H1 (cell line): ENCODE data around the gene CRTC3. TPM values are rescaled to one million over a fixed set of nuclear protein-coding genes. Genes with fewer than 3 reads are reported as not detected.

ENCODE experiments used
- CTCF ChIA-PET: fragments of 300-600 bp; sonication (Branson Sonifier 250); formaldehyde crosslinking; loops from one replicate; lab custom pipeline; 2021; ENCODE audit not compliant: partially characterized antibody; lab: Charles Lee
- POLR2A ChIA-PET: fragments of 300-600 bp; sonication (Branson Sonifier 250); formaldehyde crosslinking; loops from one replicate; lab custom pipeline; 2021; ENCODE audit warnings: inconsistent platforms; ENCODE audit not compliant: partially characterized antibody; lab: Charles Lee
- DNase-seq, 2 experiments: peaks; one replicate each; pipeline versions ENCODE4 v3.0.0 to v3.0.0-alpha.2; 2010 to 2022; ENCODE audit warnings: low spot score in 2 of 2, low read depth in 1 of 2, mixed read lengths in 1 of 2
- FAIRE-seq: peaks from 2 replicates; lab custom pipeline; 2011; peaks lifted over from hg19 to GRCh38; lab: Jason Lieb, UNC
- H2AFZ ChIP-seq: 2 replicates; pipeline ENCODE4 v1.8.1; 2012; ENCODE audit warnings: low read length, inconsistent platforms
- H2AK5ac ChIP-seq: 2 replicates; pipeline ENCODE4 v1.6.1; 2013; ENCODE audit warnings: low read depth, low read length
- H2BK120ac ChIP-seq: replicated peaks from 2 replicates; pipeline ENCODE3; 2013; ENCODE audit warnings: low read depth, low read length, inconsistent platforms
- H2BK12ac ChIP-seq: 2 replicates; pipeline ENCODE4 v1.6.1; 2013; ENCODE audit warnings: low read depth, low read length
- H2BK15ac ChIP-seq: 2 replicates; pipeline ENCODE4 v1.6.1; 2013; ENCODE audit warnings: low read length
- H2BK20ac ChIP-seq: 2 replicates; pipeline ENCODE4 v1.6.1; 2013; ENCODE audit warnings: low read length
- H2BK5ac ChIP-seq: 2 replicates; pipeline ENCODE4 v1.6.1; 2013; ENCODE audit warnings: low read depth, low read length
- H3K14ac ChIP-seq: 2 replicates; pipeline ENCODE4 v1.6.1; 2013; ENCODE audit warnings: inconsistent platforms; ENCODE audit not compliant: insufficient read length
- H3K18ac ChIP-seq: 2 replicates; pipeline ENCODE4 v1.6.1; 2013; ENCODE audit warnings: low read length; ENCODE audit errors: extremely low read depth
- H3K23ac ChIP-seq: 2 replicates; pipeline ENCODE4 v1.6.1; 2013; ENCODE audit warnings: inconsistent platforms; ENCODE audit not compliant: insufficient read length
- H3K23me2 ChIP-seq: 2 replicates; pipeline ENCODE4 v1.6.1; 2013; ENCODE audit warnings: low read depth, low read length
- H3K27ac ChIP-seq: 2 replicates; pipeline ENCODE4 v1.6.1; 2011; ENCODE audit warnings: low read depth, low read length, inconsistent platforms
- H3K27me3 ChIP-seq, 4 experiments: replicated peaks in 1 of 4; 1 replicate in 1 of 4; 2 replicates in 3 of 4; pipeline versions ENCODE4 v1.6.1 to v1.8.1; 2011 to 2013; ENCODE audit warnings: low read length in 3 of 4, mild to moderate bottlenecking in 3 of 4, inconsistent platforms in 2 of 4, mixed read lengths in 2 of 4, moderate library complexity in 1 of 4; ENCODE audit not compliant: control insufficient read depth in 3 of 4, insufficient read depth in 3 of 4; ENCODE audit errors: extremely low read depth in 1 of 4
- H3K36me3 ChIP-seq, 4 experiments: 2 replicates each; pipeline versions ENCODE4 v1.6.1 to v1.8.1; 2011 to 2013; ENCODE audit warnings: mild to moderate bottlenecking in 4 of 4, low read length in 3 of 4, moderate library complexity in 2 of 4, control low read depth in 1 of 4, inconsistent platforms in 1 of 4; ENCODE audit not compliant: insufficient read depth in 4 of 4, control insufficient read depth in 2 of 4
- H3K4ac ChIP-seq: replicated peaks from 2 replicates; pipeline ENCODE3; 2013; ENCODE audit warnings: low read length, low read depth, mixed read lengths, inconsistent platforms; ENCODE audit not compliant: insufficient read length
- H3K4me1 ChIP-seq, 4 experiments: replicated peaks in 1 of 4; 1 replicate in 1 of 4; 2 replicates in 3 of 4; pipeline versions ENCODE4 v1.6.1 to v1.8.1; 2011 to 2013; ENCODE audit warnings: low read length in 3 of 4, inconsistent platforms in 2 of 4, mixed read lengths in 1 of 4; ENCODE audit not compliant: insufficient read depth in 4 of 4, control insufficient read depth in 3 of 4
- H3K4me2 ChIP-seq, 2 experiments: 2 replicates each; pipeline versions ENCODE4 v1.6.1 to v1.8.1; 2011 to 2013; ENCODE audit warnings: low read depth in 2 of 2, low read length in 2 of 2, control low read depth in 1 of 2, inconsistent platforms in 1 of 2, mild to moderate bottlenecking in 1 of 2; ENCODE audit not compliant: insufficient read depth in 1 of 2
- H3K4me3 ChIP-seq, 4 experiments: fragments of 200-600, 300-600 bp in 1 of 4; sonication (generic), shearing (Covaris generic), sonication (Bioruptor Twin) in 1 of 4; 2 replicates each; pipeline versions ENCODE4 v1.5.1 to v1.8.1; 2011 to 2016; ENCODE audit warnings: low read length in 4 of 4, low read depth in 3 of 4, control low read depth in 2 of 4, inconsistent platforms in 2 of 4, mild to moderate bottlenecking in 2 of 4, mixed read lengths in 1 of 4, moderate library complexity in 1 of 4; ENCODE audit not compliant: insufficient read depth in 2 of 4; ENCODE audit errors: extremely low read depth in 1 of 4
- H3K56ac ChIP-seq: replicated peaks from 2 replicates; pipeline ENCODE3; 2013; ENCODE audit warnings: low read depth, mild to moderate bottlenecking, mixed read lengths, low read length, inconsistent platforms; ENCODE audit not compliant: insufficient read length
- H3K79me1 ChIP-seq: 2 replicates; pipeline ENCODE4 v1.6.1; 2013; ENCODE audit warnings: low read depth, low read length, control low read depth
- H3K79me2 ChIP-seq, 2 experiments: 2 replicates each; pipeline versions ENCODE4 v1.6.1 to v1.8.1; 2012 to 2013; ENCODE audit warnings: low read length in 2 of 2, mild to moderate bottlenecking in 2 of 2, inconsistent platforms in 1 of 2; ENCODE audit not compliant: insufficient read depth in 2 of 2, control insufficient read depth in 1 of 2
- H3K9ac ChIP-seq, 4 experiments: replicated peaks in 1 of 4; 1 replicate in 1 of 4; 2 replicates in 3 of 4; pipeline versions ENCODE4 v1.6.1 to v1.8.1; 2011 to 2013; ENCODE audit warnings: low read depth in 3 of 4, low read length in 3 of 4, control low read depth in 2 of 4, mild to moderate bottlenecking in 2 of 4, moderate library complexity in 2 of 4, inconsistent platforms in 1 of 4; ENCODE audit errors: extremely low read depth in 1 of 4
- H3K9me3 ChIP-seq, 2 experiments: 2 replicates each; pipeline versions ENCODE4 v1.6.1 to v1.8.1; 2012 to 2013; ENCODE audit warnings: mild to moderate bottlenecking in 2 of 2, moderate library complexity in 2 of 2, control low read depth in 1 of 2, inconsistent platforms in 1 of 2, low read depth in 1 of 2, low read length in 1 of 2, mixed read lengths in 1 of 2; ENCODE audit not compliant: insufficient read depth in 2 of 2
- H4K20me1 ChIP-seq, 2 experiments: replicated peaks in 1 of 2; 2 replicates each; pipeline versions ENCODE3 to v1.8.1; 2011 to 2013; ENCODE audit warnings: inconsistent platforms in 2 of 2, low read length in 2 of 2, mild to moderate bottlenecking in 1 of 2; ENCODE audit not compliant: insufficient read depth in 2 of 2, control insufficient read depth in 1 of 2
- H4K5ac ChIP-seq: 2 replicates; pipeline ENCODE4 v1.6.1; 2013; ENCODE audit warnings: low read length, low read depth, mixed read lengths, inconsistent platforms; ENCODE audit not compliant: insufficient read length
- H4K8ac ChIP-seq: 2 replicates; pipeline ENCODE4 v1.8.0; 2013; ENCODE audit warnings: mild to moderate bottlenecking, moderate library complexity, low read length, inconsistent platforms; ENCODE audit not compliant: insufficient read depth; ENCODE audit errors: extremely low read depth
- H4K91ac ChIP-seq: replicated peaks from 2 replicates; pipeline ENCODE3; 2013; ENCODE audit warnings: low read length, mixed read lengths, inconsistent platforms; ENCODE audit not compliant: insufficient read length
- ASH2L ChIP-seq: fragments of 200-600, 300-600 bp; sonication (generic); IDR thresholded peaks from one replicate; pipeline ENCODE4 v1.7.1; 2017; ENCODE audit warnings: low read length
- CREB1 ChIP-seq: IDR thresholded peaks from 2 replicates; pipeline ENCODE4 v1.6.1; 2012; ENCODE audit warnings: inconsistent platforms
- CTBP2 ChIP-seq: IDR thresholded peaks from 2 replicates; pipeline ENCODE4 v1.7.0; 2011; ENCODE audit warnings: borderline replicate concordance, mild to moderate bottlenecking, moderate library complexity, mixed read lengths, low read length; ENCODE audit not compliant: insufficient read depth, insufficient read length
- HDAC6 ChIP-seq: IDR thresholded peaks from one replicate; pipeline ENCODE4 v1.7.1; 2012; ENCODE audit warnings: low read depth, mild to moderate bottlenecking, inconsistent platforms, low read length, moderate library complexity
- KDM5A ChIP-seq: fragments of 200-600 bp; IDR thresholded peaks from 2 replicates; pipeline ENCODE4 v1.7.1; 2012; ENCODE audit warnings: mild to moderate bottlenecking, low read length, inconsistent platforms, mixed read lengths
- MAX ChIP-seq: IDR thresholded peaks from 2 replicates; pipeline ENCODE4 v1.6.1; 2012; ENCODE audit warnings: inconsistent platforms
- POLR2A ChIP-seq, 2 experiments: IDR thresholded peaks; 1 replicate in 1 of 2; 2 replicates in 1 of 2; pipeline ENCODE4 v1.6.1; 2011; ENCODE audit warnings: low read depth in 2 of 2, low read length in 2 of 2, mild to moderate bottlenecking in 2 of 2; ENCODE audit errors: control extremely low read depth in 1 of 2
- RAD21 ChIP-seq, 2 experiments: IDR thresholded peaks in 1 of 2; conservative IDR thresholded peaks in 1 of 2; 2 replicates each; pipeline ENCODE4 v1.6.1; 2011; ENCODE audit warnings: low read depth in 2 of 2, low read length in 2 of 2, improper control_type of control experiment in 1 of 2, inconsistent platforms in 1 of 2, mild to moderate bottlenecking in 1 of 2, moderate library complexity in 1 of 2
- RBBP5 ChIP-seq: IDR thresholded peaks from 2 replicates; pipeline ENCODE4 v1.7.1; 2012; ENCODE audit warnings: low read depth, mild to moderate bottlenecking, inconsistent platforms, low read length, moderate library complexity, borderline replicate concordance
- SIN3A ChIP-seq, 2 experiments: IDR thresholded peaks in 1 of 2; conservative IDR thresholded peaks in 1 of 2; 2 replicates each; pipeline ENCODE4 v1.6.1; 2011 to 2012; ENCODE audit warnings: low read length in 2 of 2, improper control_type of control experiment in 1 of 2, low read depth in 1 of 2, mild to moderate bottlenecking in 1 of 2
- SIX5 ChIP-seq: IDR thresholded peaks from 2 replicates; pipeline ENCODE4 v1.6.1; 2011; ENCODE audit warnings: mild to moderate bottlenecking, low read depth, low read length
- SUZ12 ChIP-seq: fragments of 200-600 bp; sonication (generic); IDR thresholded peaks from 2 replicates; pipeline ENCODE4 v1.6.1; 2012; ENCODE audit warnings: mild to moderate bottlenecking, inconsistent platforms, low read length, moderate library complexity, mixed read lengths
- USF2 ChIP-seq: IDR thresholded peaks from 2 replicates; pipeline ENCODE4 v1.6.1; 2011; ENCODE audit warnings: low read length, improper control_type of control experiment
- WGBS, 2 experiments: shearing (Covaris generic) in 1 of 2; methylation state at CpG; one replicate each; pipeline versions ENCODE4 v1.1.6 to v1.1.7; 2013 to 2015; ENCODE audit warnings: low lambda C conversion rate in 2 of 2, mixed read lengths in 2 of 2, inconsistent platforms in 1 of 2, low coverage in 1 of 2, missing lambda C conversion rate in 1 of 2; ENCODE audit not compliant: insufficient replicate concordance in 2 of 2, insufficient coverage in 1 of 2, insufficient read length in 1 of 2; ENCODE audit errors: extremely low coverage in 1 of 2, missing lambda C conversion rate in 1 of 2; 5-methylcytosine and 5-hydroxymethylcytosine counted together
- polyA plus RNA-seq, 7 experiments: library from polyadenylated mRNA; depleted of rRNA in 3 of 7; stranded (reverse) in 5 of 7; unstranded in 2 of 7; fragments of >200 nt in 5 of 7; fragments of 200-250 nt in 2 of 7; gene quantifications; 1 replicate in 5 of 7; 2 replicates in 1 of 7; 4 replicates in 1 of 7; pipeline versions ENCODE4 v1.2.1 to v1.2.3, GENCODE V29; 2011 to 2013; ENCODE audit warnings: missing spikeins in 2 of 7, mixed read lengths in 2 of 7
- total RNA-seq: library from RNA; stranded (reverse); fragmentation: NEBNext Ultra II Directional; extraction: Animal tissue kit (Norgen Biotek cat#: 25700); gene quantifications from 2 replicates; pipeline ENCODE4 v1.2.1, GENCODE V29; 2021

Gene CRTC3
- total and polyA plus RNA-seq, 2 of the 8 experiments (the other 6 are each of a cell fraction or from before 2014, with no cell fraction given), result 5.0 to 5.3 TPM

- Histone ChIP-seq H4K8ac (no peak overlapping the region), H2BK20ac (no peak overlapping the region), H4K20me1 (peaks cover 0 to 3% of the 10 kb centered on the region in 2 experiments), H3K9me3 (no peaks in the 10 kb centered on the region), H3K36me3 (no peaks in the 10 kb centered on the region), H2BK120ac (no peak overlapping the region), H2BK5ac (no peak overlapping the region), H3K56ac (no peak overlapping the region), H4K91ac (no peak overlapping the region), H4K5ac (no peak overlapping the region), H3K23me2 (no peaks in the 10 kb centered on the region; the same call in 1 of the 2 replicates), H2BK15ac (no peak overlapping the region), H2AK5ac (no peak overlapping the region), H3K79me2 (no peaks in the 10 kb centered on the region), H3K18ac (no peak overlapping the region), H3K4me2 (no peak overlapping the region), H3K23ac (no peak overlapping the region), H3K4ac (no peak overlapping the region), H3K14ac (no peak overlapping the region), H3K9ac (no peak overlapping the region), H3K27ac (no peak overlapping the region), H2BK12ac (no peak overlapping the region), H3K79me1 (no peaks in the 10 kb centered on the region), H2AFZ (no peak overlapping the region), H3K4me3 (no peak overlapping the region), H3K27me3 (peaks cover 6 to 20% (median 16%) of the 10 kb centered on the region in 4 experiments), H3K4me1 (0 out of 7 replicates have a peak, but pooled peaks cover 0 to 2% (median 0%) of the 10 kb centered on the region in 4 experiments)
- CTCF ChIA-PET, result interaction anchor here (0.6 to 2.1 kb wide), 6 partner anchors 9 to 93 kb away, joined by 3 to 6 read pairs (median 4); no protein-coding TSS in a partner anchor
- no peak for DNase-seq
- FAIRE-seq, result no peak
- POLR2A ChIA-PET, result interaction anchor here (0.7 kb wide), 1 partner anchor 35 kb away, joined by 3 read pairs; no protein-coding TSS in a partner anchor
- WGBS, 2 experiments, result 88 to 100% methylated on average over 2 to 5 of the region's 5 CpGs
- TF ChIP-seq MAX (no peak), POLR2A (IDR thresholded peaks at IDR 0.05; ENCODE audit: control extremely low read depth in 1 of 2, low read depth in 2 of 2, low read length in 2 of 2) (no peak), CTBP2 (no peak), RBBP5 (no peak), ASH2L (no peak), RAD21 (IDR thresholded peaks at IDR 0.05 in 1 of 2, conservative IDR thresholded peaks at IDR 0.05 in 1 of 2; ENCODE audit: low read depth in 2 of 2, low read length in 2 of 2) (no peak), HDAC6 (no peak), USF2 (no peak), SUZ12 (no peak), CREB1 (no peak), SIN3A (conservative IDR thresholded peaks at IDR 0.05 in 1 of 2, IDR thresholded peaks at IDR 0.05 in 1 of 2; ENCODE audit: low read depth in 1 of 2, low read length in 2 of 2) (no peak), KDM5A (no peak), SIX5 (no peak)
These were observed 5.5 kb downstream of the CRTC3 start for GRCh38 chr15:90535254-90535653.
